ENCODE results near the gene DBT. TPM values are rescaled to one million over a fixed set of nuclear protein-coding genes. Genes with fewer than 3 reads are reported as not detected.

DBT gene
- total and polyA plus RNA-seq, 10 of the 15 experiments (the other 5 are each of a cell fraction or from before 2014, with no cell fraction given): 2.1 to 15.9 (median 6.9) TPM

GRCh38 chr1:100145116-100145515 is 104.5 kb downstream of the DBT start:
- H3K79me2 ChIP-seq (ENCODE audit: control insufficient read depth, insufficient read depth, low read length): no peaks in the 10 kb centered on the region
- H3K27ac ChIP-seq (ENCODE audit: control insufficient read depth, insufficient read depth): no peak overlapping the region
- H3K27me3 ChIP-seq (replicated peaks in 1 of 2; ENCODE audit: control insufficient read depth in 2 of 2, insufficient read depth in 2 of 2, low read length in 1 of 2): no peaks in the 10 kb centered on the region
- no peak overlapping the region for H3K4me3 ChIP-seq
- RAD21 ChIA-PET (ENCODE audit: unreplicated experiment): no interaction called here
- no peak overlapping the region for H3K4me2 ChIP-seq (ENCODE audit: control insufficient read depth, insufficient read depth)
- POLR2A ChIA-PET: no interaction called here
- H3K9ac ChIP-seq (ENCODE audit: control insufficient read depth, insufficient read depth, low read length): no peak overlapping the region
- TF ChIP-seq CUX1 (IDR thresholded peaks at IDR 0.05; ENCODE audit: insufficient replicate concordance, low read depth, low read length) (no peak), RB1 (IDR thresholded peaks at IDR 0.05; ENCODE audit: borderline replicate concordance) (no peak), CHD2 (IDR thresholded peaks at IDR 0.05; ENCODE audit: borderline replicate concordance, low read depth, low read length) (no peak), CTCF (IDR thresholded peaks at IDR 0.05 in 2 of 3, conservative IDR thresholded peaks at IDR 0.05 in 1 of 3; ENCODE audit: control insufficient read depth in 2 of 3, extremely low read depth in 1 of 3, insufficient read depth in 1 of 3, low read depth in 3 of 3, low read length in 3 of 3) (no peak)
- CTCF ChIA-PET: interaction anchor here (0.9 kb wide), 1 partner anchor 324 kb away, joined by 4 read pairs; no protein-coding TSS in a partner anchor
- no peak for FAIRE-seq
- no peak for DNase-seq (ENCODE audit: low read depth, low spot score)
- no peaks in the 10 kb centered on the region for H3K9me3 ChIP-seq (replicated peaks; ENCODE audit: control insufficient read depth, insufficient read depth, low read length)
- peaks cover 2 to 13% of the 10 kb centered on the region in 2 experiments for H3K36me3 ChIP-seq (ENCODE audit: control insufficient read depth in 2 of 2, insufficient read depth in 2 of 2, low read length in 1 of 2)
- SMC1A ChIA-PET (ENCODE audit: uncharacterized antibody, unreplicated experiment): no interaction called here
- intact Hi-C loops (cut with micrococcal nuclease; ENCODE audit: unreplicated experiment) (no loop called here), in situ Hi-C loops (cut with MboI) (no loop called here)
- no peaks in the 10 kb centered on the region for H4K20me1 ChIP-seq (ENCODE audit: control insufficient read depth, insufficient read depth)
- BruUV-seq (replicated peaks): no TSS peak
- WGBS (ENCODE audit: insufficient coverage, insufficient replicate concordance, low lambda C conversion rate, missing lambda C conversion rate): 95% methylated on average over 3 of the region's 3 CpGs
- H2AFZ ChIP-seq (ENCODE audit: control insufficient read depth, low read depth, low read length): no peak overlapping the region
- no peak for ATAC-seq
- H3K4me1 ChIP-seq (ENCODE audit: control insufficient read depth, insufficient read depth, low read length): no peaks in the 10 kb centered on the region
